Heart left ventricle (tissue), 16 donors: ENCODE measurements around the gene CCDC92B. TPM values are rescaled to one million over a fixed set of nuclear protein-coding genes. Genes with fewer than 3 reads are reported as not detected.

Experiments
- ATAC-seq, 4 donors: fragments of 200-7000 bp; cut with Tn5 transposase; one replicate each; pipeline ENCODE4 v1.9.1; 2020 to 2022; ENCODE audit warnings: moderate library complexity in 4 of 4, mild to moderate bottlenecking in 3 of 4, moderate number of reproducible peaks in 1 of 4
- DNase-seq, 5 donors: peaks; one replicate each; pipeline ENCODE4 v3.0.0-alpha.2; 2020
- H3K27ac ChIP-seq, 12 donors: fragments of 200-600 bp; sonication (generic) in 4 of 12; one replicate each; pipeline versions ENCODE4 v1.5.0 to v1.8.0; 2016 to 2022; ENCODE audit warnings: mild to moderate bottlenecking in 2 of 12
- H3K27me3 ChIP-seq, 9 donors: fragments of 200-600 bp; sonication (generic) in 2 of 9; one replicate each; pipeline versions ENCODE4 v1.5.1 to v1.8.0; 2016 to 2022; ENCODE audit warnings: mild to moderate bottlenecking in 3 of 9
- H3K36me3 ChIP-seq, 9 donors: fragments of 200-600 bp; sonication (generic) in 2 of 9; one replicate each; pipeline versions ENCODE4 v1.5.0 to v1.8.0; 2018 to 2022; ENCODE audit warnings: mild to moderate bottlenecking in 2 of 9
- H3K4me1 ChIP-seq, 12 donors: fragments of 200-600 bp; sonication (generic) in 4 of 12; one replicate each; pipeline versions ENCODE4 v1.5.0 to v1.8.0; 2016 to 2022; ENCODE audit warnings: mild to moderate bottlenecking in 3 of 12
- H3K4me3 ChIP-seq, 12 donors: fragments of 200-600 bp; sonication (generic) in 4 of 12; one replicate each; pipeline versions ENCODE4 v1.5.0 to v1.8.0; 2017 to 2022; ENCODE audit warnings: mild to moderate bottlenecking in 9 of 12, moderate library complexity in 4 of 12
- H3K9me3 ChIP-seq, 12 donors: fragments of 200-600 bp; sonication (generic) in 4 of 12; one replicate each; pipeline versions ENCODE4 v1.5.0 to v1.8.0; 2016 to 2022; ENCODE audit warnings: mild to moderate bottlenecking in 1 of 12
- CTCF ChIP-seq, 12 donors: fragments of 200-600 bp; sonication (generic) in 4 of 12; IDR thresholded peaks; one replicate each; pipeline versions ENCODE4 v1.5.0 to v1.8.0; 2018 to 2022; ENCODE audit warnings: antibody characterized with exemption in 12 of 12, mild to moderate bottlenecking in 5 of 12
- POLR2A ChIP-seq, 2 donors: fragments of 450-650 bp; IDR thresholded peaks; one replicate each; pipeline ENCODE4 v1.6.1; 2017; ENCODE audit warnings: antibody characterized with exemption in 2 of 2, mild to moderate bottlenecking in 2 of 2, moderate library complexity in 2 of 2
- WGBS, 4 donors: extraction: QIAGEN DNeasy Blood & Tissue Kit in 2 of 4; methylation state at CpG; one replicate each; pipeline versions ENCODE4 v1.1.5 to v1.1.7; 2013 to 2018; 5-methylcytosine and 5-hydroxymethylcytosine counted together
- intact Hi-C, 10 donors: fragments of 100-400 bp; cut with DNase I; formaldehyde crosslinking; loops; one replicate each; pipeline versions ENCODE4 v1.11.1 to v1.14.2; 2022
- polyA plus RNA-seq, 2 donors: library from polyadenylated mRNA; stranded (reverse); fragments of 200-250 nt; gene quantifications; one replicate each; pipeline ENCODE4 v1.2.3, GENCODE V29; 2013
- total RNA-seq, 9 donors: library from RNA; depleted of rRNA in 2 of 9; stranded (reverse); fragments of >200 nt in 2 of 9; fragmentation: NEBNext Ultra II Directional in 3 of 9; extraction: Animal tissue kit (Norgen Biotek cat#: 25700) in 3 of 9; gene quantifications; one replicate each; pipeline versions ENCODE4 v1.1.0 to v1.2.4, GENCODE V29; 2016 to 2023
- donor health status: ischemic (EF 13 %, LVEDD 7.1; RV severe dilation, severe dysfunction).
- donor health status: healthy with polysubstance abuse.
- donor health status: DM: no; HTN: yes; CAD: no.
- donor health status: DM: no; HTN: no; CAD: no.
- donor health status: ischemic (EF 25% LVEDD 6.9; RV normal size, moderate dysfunction).
- donor health status: ischemic (EF 25% LVEDD 5.7; RV mildly dilated, moderate dysfunction).
- donor health status: healthy.
- donor health status: DM: yes; HTN: yes; CAD: no.
- donor health status: ischemic (EF 35%, LVEDD 5.7; RV mildly dilated, moderate dysfunction).
- donor health status: nonischemic (EF 11% LVEDD 7.7; RV severe dilation, severe dysfunction).
- donor health status: DM: yes; HTN: yes; CAD: no.
- donor health status: PGD.
- donor health status: ischemic (EF 29% LVEDD 5.4; RV normal size, mild dysfunction).
- donor health status: nonischemic (EF 23%, LVEDD 6.1; RV moderate dilation, normal function).

CCDC92B gene
- total and polyA plus RNA-seq, 11 donors, result 0.03 to 0.44 (median 0.18) TPM; not detected in 3

- Histone ChIP-seq H3K27me3 (no peaks in the 10 kb centered on the region), H3K27ac (no peak overlapping the region), H3K4me3 (no peak overlapping the region), H3K9me3 (no peaks in the 10 kb centered on the region), H3K4me1 (peaks cover 0 to 31% (median 14%) of the 10 kb centered on the region in 12 donors), H3K36me3 (peaks cover 4 to 82% (median 75%) of the 10 kb centered on the region in 9 donors)
- WGBS, 4 donors, result 91 to 97% (median 93%) methylated on average over 5 to 14 of the region's 14 CpGs
- intact Hi-C loops, result loop anchor here in 1 of 10 donors (10.0 kb wide), 1 partner anchor 178 kb away; the partner anchor contains the start of gene METTL16
- DNase-seq (peak in 3 of 5 donors; percentile 17 to 29 (median 21)), ATAC-seq (no peak)
- TF ChIP-seq CTCF (IDR thresholded peaks at IDR 0.05) (no peak), POLR2A (IDR thresholded peaks at IDR 0.05) (no peak)
Observed at GRCh38 chr17:2692781-2693135, 56.7 kb downstream of the CCDC92B start.

- H3K27ac ChIP-seq, result no peak overlapping the region
- DNase-seq (peak in 2 of 5 donors; percentile 18 to 23), ATAC-seq (no peak)
- intact Hi-C loops, result loop anchor here in 1 of 10 donors (10.0 kb wide), 1 partner anchor 177 kb away; the partner anchor contains the start of gene METTL16
- peaks cover 4 to 76% (median 70%) of the 10 kb centered on the region in 9 donors for H3K36me3 ChIP-seq
- no peaks in the 10 kb centered on the region for H3K27me3 ChIP-seq
- TF ChIP-seq CTCF (IDR thresholded peaks at IDR 0.05) (no peak), POLR2A (IDR thresholded peaks at IDR 0.05) (no peak)
- no peaks in the 10 kb centered on the region for H3K9me3 ChIP-seq
- H3K4me3 ChIP-seq, result no peak overlapping the region
- peaks cover 0 to 37% (median 17%) of the 10 kb centered on the region in 12 donors for H3K4me1 ChIP-seq
- WGBS, 4 donors, result 84 to 93% (median 91%) methylated on average over 55 to 71 of the region's 71 CpGs
Observed at GRCh38 chr17:2691965-2692780, 57.3 kb downstream of the CCDC92B start.

GRCh38 chr17:2691069-2691871 is 58.2 kb downstream of the CCDC92B start:
- no peak for TF ChIP-seq CTCF (IDR thresholded peaks at IDR 0.05)
- no peak for TF ChIP-seq POLR2A (IDR thresholded peaks at IDR 0.05)
- no peaks in the 10 kb centered on the region for H3K27me3 ChIP-seq
- H3K4me3 ChIP-seq, result no peak overlapping the region
- H3K4me1 ChIP-seq, result peaks cover 0 to 46% (median 22%) of the 10 kb centered on the region in 12 donors
- no peaks in the 10 kb centered on the region for H3K9me3 ChIP-seq
- ATAC-seq, result no peak
- intact Hi-C loops, result loop anchor here in 1 of 10 donors (10.0 kb wide), 1 partner anchor 176 kb away; the partner anchor contains the start of gene METTL16
- peaks cover 2 to 67% (median 61%) of the 10 kb centered on the region in 9 donors for H3K36me3 ChIP-seq
- WGBS, 4 donors, result 94 to 96% (median 95%) methylated on average over 46 to 62 of the region's 62 CpGs
- H3K27ac ChIP-seq, result no peak overlapping the region
- DNase-seq, result peak in 3 of 5 donors; percentile 15 to 63 (median 19)
